Uterus (tissue), 2 donors: ENCODE data around the gene MAGEB18.

Experiments
- POLR2A ChIP-seq, 2 donors: fragments of 450-650 bp; IDR thresholded peaks; one replicate each; pipeline ENCODE4 v1.6.1; 2016; ENCODE audit warnings: antibody characterized with exemption in 2 of 2, mild to moderate bottlenecking in 1 of 2, moderate library complexity in 1 of 2
- TF ChIP-seq, protein P1 (sequence below), 4 experiments: fragments of 200-600 bp in 2 of 4; fragments of 450-650 bp in 2 of 4; sonication (generic) in 2 of 4; IDR thresholded peaks; one replicate each; pipeline ENCODE4 v1.5.1; 2016 to 2019; ENCODE audit warnings: antibody characterized with exemption in 4 of 4, mild to moderate bottlenecking in 2 of 4, moderate library complexity in 1 of 4

DNA sequence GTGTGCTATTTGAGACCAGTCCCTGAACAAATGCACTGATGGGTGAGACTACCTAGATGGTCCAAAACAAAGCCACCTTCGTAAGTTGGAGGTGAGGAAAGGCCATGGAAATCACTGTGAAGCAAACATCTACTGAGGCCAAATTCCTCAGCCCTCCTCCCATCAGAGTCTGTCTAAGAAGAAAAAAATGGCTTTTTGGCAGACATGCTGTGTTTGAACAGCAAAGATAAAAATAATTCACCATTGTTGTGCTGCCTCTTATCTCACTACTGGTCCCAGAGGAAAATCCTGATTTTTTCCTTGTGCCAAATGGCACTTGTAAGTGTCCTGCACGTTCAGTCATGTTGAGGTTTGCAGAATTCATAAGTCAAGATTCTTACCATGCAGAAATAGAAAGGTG, 7.9 kb downstream of the MAGEB18 start:
- TF ChIP-seq, protein P1, sequence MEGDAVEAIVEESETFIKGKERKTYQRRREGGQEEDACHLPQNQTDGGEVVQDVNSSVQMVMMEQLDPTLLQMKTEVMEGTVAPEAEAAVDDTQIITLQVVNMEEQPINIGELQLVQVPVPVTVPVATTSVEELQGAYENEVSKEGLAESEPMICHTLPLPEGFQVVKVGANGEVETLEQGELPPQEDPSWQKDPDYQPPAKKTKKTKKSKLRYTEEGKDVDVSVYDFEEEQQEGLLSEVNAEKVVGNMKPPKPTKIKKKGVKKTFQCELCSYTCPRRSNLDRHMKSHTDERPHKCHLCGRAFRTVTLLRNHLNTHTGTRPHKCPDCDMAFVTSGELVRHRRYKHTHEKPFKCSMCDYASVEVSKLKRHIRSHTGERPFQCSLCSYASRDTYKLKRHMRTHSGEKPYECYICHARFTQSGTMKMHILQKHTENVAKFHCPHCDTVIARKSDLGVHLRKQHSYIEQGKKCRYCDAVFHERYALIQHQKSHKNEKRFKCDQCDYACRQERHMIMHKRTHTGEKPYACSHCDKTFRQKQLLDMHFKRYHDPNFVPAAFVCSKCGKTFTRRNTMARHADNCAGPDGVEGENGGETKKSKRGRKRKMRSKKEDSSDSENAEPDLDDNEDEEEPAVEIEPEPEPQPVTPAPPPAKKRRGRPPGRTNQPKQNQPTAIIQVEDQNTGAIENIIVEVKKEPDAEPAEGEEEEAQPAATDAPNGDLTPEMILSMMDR (IDR thresholded peaks at IDR 0.05): no peak
- TF ChIP-seq POLR2A (IDR thresholded peaks at IDR 0.05): no peak
